Fibroblast of pulmonary artery (primary cell): ENCODE results near the gene TWIST2.
A peak's percentile ranks its signal among the peaks of the same experiment; 100 is the strongest.

Experiments used
- DNase-seq: peaks from one replicate; pipeline ENCODE4 v3.0.0-alpha.2; 2010; ENCODE audit warnings: low read depth
- H3K4me3 ChIP-seq: replicated peaks from 2 replicates; pipeline ENCODE4 v1.5.1; 2011; ENCODE audit warnings: low read depth, mild to moderate bottlenecking, control low read depth, low read length, moderate library complexity
- CTCF ChIP-seq: IDR thresholded peaks from 2 replicates; pipeline ENCODE4 v1.5.1; 2011; ENCODE audit warnings: mild to moderate bottlenecking, control low read depth, low read length, inconsistent platforms; ENCODE audit errors: missing control alignments

The TWIST2 gene

DNA sequence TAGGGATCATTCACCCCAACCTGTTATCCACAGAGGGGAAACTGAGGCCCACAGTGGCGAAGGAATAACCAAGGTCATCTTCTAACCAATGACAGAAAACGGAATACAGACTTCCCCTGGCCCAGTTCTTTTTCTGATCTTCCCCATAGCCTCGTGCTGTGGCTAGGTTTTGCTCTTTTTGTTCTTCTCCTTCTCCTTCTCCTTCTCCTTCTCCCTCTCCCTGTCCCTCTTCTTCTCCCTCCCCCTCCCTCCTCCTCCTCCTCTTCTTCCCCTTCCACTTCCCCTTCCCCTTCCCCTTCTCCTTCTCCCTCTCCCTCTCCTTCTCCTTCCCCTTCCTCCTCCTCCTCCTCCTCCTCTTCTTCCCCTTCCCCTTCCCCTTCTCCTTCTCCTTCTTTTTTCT lies 12.9 kb upstream of the TWIST2 start:
- no peak overlapping the region for H3K4me3 ChIP-seq
- no peak for TF ChIP-seq CTCF

DNA sequence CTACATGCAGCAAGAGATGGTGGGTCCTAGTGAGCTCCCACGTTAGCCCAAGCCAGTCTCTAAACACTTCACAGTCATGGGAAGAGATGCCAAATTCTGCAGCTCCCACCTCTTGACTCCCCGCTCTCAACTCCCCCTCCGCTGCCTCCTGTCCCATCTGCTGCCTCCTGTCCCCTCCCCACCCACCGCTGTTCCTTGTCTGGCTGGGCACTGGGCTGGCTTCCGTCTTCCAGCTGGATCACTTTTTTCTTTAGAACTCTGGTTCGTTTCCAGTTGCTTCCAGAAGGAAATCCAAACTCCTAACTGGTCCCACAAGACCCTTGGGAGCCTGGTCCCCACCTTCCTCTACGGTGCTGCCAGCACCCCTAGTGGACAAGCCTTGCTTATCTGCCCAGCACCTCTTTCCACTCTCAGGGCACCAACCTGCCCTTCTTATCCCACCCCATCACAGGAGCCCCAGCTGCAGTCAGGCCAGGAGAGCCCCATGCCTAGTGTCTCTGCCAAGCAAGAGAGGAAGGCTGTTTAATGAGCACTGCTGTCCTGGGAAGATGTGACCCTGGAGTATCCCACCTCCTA lies 12.1 kb upstream of the TWIST2 start:
- H3K4me3 ChIP-seq: no peak overlapping the region
- TF ChIP-seq CTCF: peak; percentile 30
- no peak for DNase-seq

More for the DNA sequence above, 12.9 kb upstream of the TWIST2 start:
- no peak for DNase-seq

GRCh38 chr2:238838786-238839327 lies 9.0 kb upstream of the TWIST2 start:
- no peak for DNase-seq
- TF ChIP-seq CTCF: no peak
- no peak overlapping the region for H3K4me3 ChIP-seq

GRCh38 chr2:238839428-238839827 lies 8.5 kb upstream of the TWIST2 start:
- no peak overlapping the region for H3K4me3 ChIP-seq
- no peak for DNase-seq
- peak; percentile 5 for TF ChIP-seq CTCF

GRCh38 chr2:238841542-238842164 lies 6.2 kb upstream of the TWIST2 start:
- no peak for TF ChIP-seq CTCF
- peak; percentile 18 for DNase-seq
- no peak overlapping the region for H3K4me3 ChIP-seq

DNA sequence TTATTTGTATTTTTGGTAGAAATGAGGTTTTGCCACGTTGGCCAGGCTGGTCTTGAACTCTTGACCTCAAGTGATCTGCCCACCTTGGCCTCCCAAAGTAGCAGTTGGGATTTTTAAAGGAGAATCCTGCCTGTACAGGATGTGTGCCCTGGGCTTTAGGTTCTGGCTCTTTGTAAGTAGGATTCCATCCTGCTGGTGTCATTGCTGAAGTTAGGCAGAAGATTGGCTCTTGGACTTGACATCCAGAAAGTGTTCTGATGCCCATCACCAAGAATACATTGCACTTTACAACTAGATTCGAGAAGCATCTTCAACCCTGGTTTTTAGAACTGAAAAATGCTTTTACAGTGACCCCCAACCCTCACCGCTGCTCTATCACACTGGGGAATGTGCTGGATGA lies 4.4 kb upstream of the TWIST2 start:
- no peak for DNase-seq
- TF ChIP-seq CTCF: no peak
- H3K4me3 ChIP-seq: no peak overlapping the region
